C4-2B (cell line): ENCODE measurements around the gene SORCS2.

Experiments used
- ZFX ChIP-seq: fragments of 450-650 bp; IDR thresholded peaks from 2 replicates; pipeline ENCODE4 v1.6.1; 2017
- TF ChIP-seq, protein P1 (sequence below): fragments of 450-650 bp; conservative IDR thresholded peaks from 2 replicates; pipeline ENCODE4 v1.5.1; 2017; ENCODE audit warnings: mild to moderate bottlenecking

DNA sequence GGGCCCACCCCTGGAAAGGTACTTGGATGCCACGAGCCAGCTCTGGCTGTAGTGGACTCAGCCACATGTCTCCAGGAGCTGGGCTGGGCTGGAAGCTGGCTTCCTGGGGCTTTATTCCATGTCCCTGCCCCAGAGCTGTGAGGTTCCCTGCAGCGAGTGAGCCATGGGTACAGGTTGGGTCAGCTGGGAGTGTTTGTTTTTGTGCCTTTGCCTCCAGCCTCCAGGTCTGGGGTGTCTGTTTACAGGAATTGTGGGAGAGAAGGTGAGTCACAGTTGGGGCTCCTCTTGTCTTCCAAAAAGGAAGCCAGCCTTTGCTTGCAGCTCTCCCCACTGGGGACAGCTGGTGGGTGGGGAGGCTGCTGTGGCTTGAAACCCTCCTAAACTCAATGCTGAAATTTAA, 21.5 kb downstream of the SORCS2 start:
- TF ChIP-seq, protein P1, sequence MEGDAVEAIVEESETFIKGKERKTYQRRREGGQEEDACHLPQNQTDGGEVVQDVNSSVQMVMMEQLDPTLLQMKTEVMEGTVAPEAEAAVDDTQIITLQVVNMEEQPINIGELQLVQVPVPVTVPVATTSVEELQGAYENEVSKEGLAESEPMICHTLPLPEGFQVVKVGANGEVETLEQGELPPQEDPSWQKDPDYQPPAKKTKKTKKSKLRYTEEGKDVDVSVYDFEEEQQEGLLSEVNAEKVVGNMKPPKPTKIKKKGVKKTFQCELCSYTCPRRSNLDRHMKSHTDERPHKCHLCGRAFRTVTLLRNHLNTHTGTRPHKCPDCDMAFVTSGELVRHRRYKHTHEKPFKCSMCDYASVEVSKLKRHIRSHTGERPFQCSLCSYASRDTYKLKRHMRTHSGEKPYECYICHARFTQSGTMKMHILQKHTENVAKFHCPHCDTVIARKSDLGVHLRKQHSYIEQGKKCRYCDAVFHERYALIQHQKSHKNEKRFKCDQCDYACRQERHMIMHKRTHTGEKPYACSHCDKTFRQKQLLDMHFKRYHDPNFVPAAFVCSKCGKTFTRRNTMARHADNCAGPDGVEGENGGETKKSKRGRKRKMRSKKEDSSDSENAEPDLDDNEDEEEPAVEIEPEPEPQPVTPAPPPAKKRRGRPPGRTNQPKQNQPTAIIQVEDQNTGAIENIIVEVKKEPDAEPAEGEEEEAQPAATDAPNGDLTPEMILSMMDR = no peak
- no peak for TF ChIP-seq ZFX
